Nephron (organoid): ENCODE measurements around the gene SLC9A3.

Source experiments
- H3K27ac Mint-ChIP-seq, 3 experiments: 2 replicates each; pipeline ENCODE4 v1.8.0; 2020; ENCODE audit warnings: mixed read lengths in 3 of 3, mild to moderate bottlenecking in 2 of 3, moderate library complexity in 1 of 3
- H3K27me3 Mint-ChIP-seq: 2 replicates; pipeline ENCODE4 v1.8.0; 2021; ENCODE audit warnings: low read depth, mild to moderate bottlenecking, moderate library complexity, mixed read lengths
- H3K36me3 Mint-ChIP-seq: 2 replicates; pipeline ENCODE4 v1.8.0; 2020; ENCODE audit warnings: low read depth, mixed read lengths
- H3K4me1 Mint-ChIP-seq: 2 replicates; pipeline ENCODE4 v1.8.0; 2020; ENCODE audit warnings: mixed read lengths
- H3K4me3 Mint-ChIP-seq, 3 experiments: 2 replicates each; pipeline ENCODE4 v1.8.0; 2020; ENCODE audit warnings: mild to moderate bottlenecking in 3 of 3, mixed read lengths in 3 of 3, moderate library complexity in 2 of 3
- H3K9me3 Mint-ChIP-seq: 2 replicates; pipeline ENCODE4 v1.8.0; 2020; ENCODE audit warnings: mixed read lengths
- TF ChIP-seq, protein P1 (sequence below), 3 experiments: fragments of 200-600 bp; sonication (generic); IDR thresholded peaks; one replicate each; pipeline ENCODE4 v1.5.0; 2021; ENCODE audit warnings: antibody characterized with exemption in 3 of 3; ENCODE audit not compliant: unreplicated experiment in 3 of 3

Gene SLC9A3

DNA sequence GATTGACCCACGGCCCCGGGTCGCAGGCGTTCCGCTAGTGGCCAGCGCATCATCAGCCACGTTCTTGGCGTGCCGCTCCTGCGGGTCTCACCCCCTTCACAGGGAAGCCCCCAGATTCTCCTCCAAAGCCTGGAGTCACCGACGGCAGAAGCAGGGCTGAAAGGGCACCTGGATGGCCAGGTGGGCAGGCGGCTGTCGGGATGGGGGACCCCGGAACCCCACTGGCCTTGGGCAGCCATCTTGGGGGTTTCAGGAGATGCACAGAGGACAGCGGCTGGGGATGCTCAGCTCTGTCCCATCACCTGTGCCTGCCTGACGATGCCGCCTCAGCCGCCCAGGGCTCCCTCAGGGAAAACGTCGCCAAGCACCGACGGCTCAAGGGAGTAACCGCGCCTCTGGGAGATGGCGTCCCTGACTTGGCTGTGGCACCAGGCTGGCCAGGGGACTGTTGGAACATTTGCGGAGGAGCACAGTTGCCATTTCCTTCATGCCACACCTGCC, 14.1 kb upstream of the SLC9A3 start:
- TF ChIP-seq, protein P1, sequence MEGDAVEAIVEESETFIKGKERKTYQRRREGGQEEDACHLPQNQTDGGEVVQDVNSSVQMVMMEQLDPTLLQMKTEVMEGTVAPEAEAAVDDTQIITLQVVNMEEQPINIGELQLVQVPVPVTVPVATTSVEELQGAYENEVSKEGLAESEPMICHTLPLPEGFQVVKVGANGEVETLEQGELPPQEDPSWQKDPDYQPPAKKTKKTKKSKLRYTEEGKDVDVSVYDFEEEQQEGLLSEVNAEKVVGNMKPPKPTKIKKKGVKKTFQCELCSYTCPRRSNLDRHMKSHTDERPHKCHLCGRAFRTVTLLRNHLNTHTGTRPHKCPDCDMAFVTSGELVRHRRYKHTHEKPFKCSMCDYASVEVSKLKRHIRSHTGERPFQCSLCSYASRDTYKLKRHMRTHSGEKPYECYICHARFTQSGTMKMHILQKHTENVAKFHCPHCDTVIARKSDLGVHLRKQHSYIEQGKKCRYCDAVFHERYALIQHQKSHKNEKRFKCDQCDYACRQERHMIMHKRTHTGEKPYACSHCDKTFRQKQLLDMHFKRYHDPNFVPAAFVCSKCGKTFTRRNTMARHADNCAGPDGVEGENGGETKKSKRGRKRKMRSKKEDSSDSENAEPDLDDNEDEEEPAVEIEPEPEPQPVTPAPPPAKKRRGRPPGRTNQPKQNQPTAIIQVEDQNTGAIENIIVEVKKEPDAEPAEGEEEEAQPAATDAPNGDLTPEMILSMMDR (IDR thresholded peaks at IDR 0.05; ENCODE audit: unreplicated experiment in 3 of 3) = no peak
- no peaks in the 10 kb centered on the region for H3K9me3 Mint-ChIP-seq
- H3K27me3 Mint-ChIP-seq = peaks cover 39% of the 10 kb centered on the region
- H3K36me3 Mint-ChIP-seq = no peaks in the 10 kb centered on the region
- H3K27ac Mint-ChIP-seq = no peak overlapping the region
- no peak overlapping the region for H3K4me3 Mint-ChIP-seq
- H3K4me1 Mint-ChIP-seq = peaks cover 12% of the 10 kb centered on the region

GRCh38 chr5:537621-538071, 13.4 kb upstream of the SLC9A3 start:
- H3K36me3 Mint-ChIP-seq = no peaks in the 10 kb centered on the region
- TF ChIP-seq, protein P1 (IDR thresholded peaks at IDR 0.05; ENCODE audit: unreplicated experiment in 3 of 3) = no peak
- no peak overlapping the region for H3K4me3 Mint-ChIP-seq
- peaks cover 38% of the 10 kb centered on the region for H3K27me3 Mint-ChIP-seq
- H3K9me3 Mint-ChIP-seq = no peaks in the 10 kb centered on the region
- no peak overlapping the region for H3K27ac Mint-ChIP-seq
- peaks cover 12% of the 10 kb centered on the region for H3K4me1 Mint-ChIP-seq

- H3K27me3 Mint-ChIP-seq = peaks cover 38% of the 10 kb centered on the region
- no peak overlapping the region for H3K27ac Mint-ChIP-seq
- H3K9me3 Mint-ChIP-seq = no peaks in the 10 kb centered on the region
- H3K36me3 Mint-ChIP-seq = no peaks in the 10 kb centered on the region
- H3K4me3 Mint-ChIP-seq = no peak overlapping the region
- TF ChIP-seq, protein P1 (IDR thresholded peaks at IDR 0.05; ENCODE audit: unreplicated experiment in 3 of 3) = no peak
- H3K4me1 Mint-ChIP-seq = peaks cover 12% of the 10 kb centered on the region
Observed at GRCh38 chr5:537098-537497, 12.8 kb upstream of the SLC9A3 start.

GRCh38 chr5:535846-536698, 11.8 kb upstream of the SLC9A3 start:
- H3K27ac Mint-ChIP-seq = no peak overlapping the region
- H3K4me1 Mint-ChIP-seq = peaks cover 12% of the 10 kb centered on the region
- no peak overlapping the region for H3K4me3 Mint-ChIP-seq
- no peaks in the 10 kb centered on the region for H3K36me3 Mint-ChIP-seq
- H3K27me3 Mint-ChIP-seq = peaks cover 47% of the 10 kb centered on the region
- TF ChIP-seq, protein P1 (IDR thresholded peaks at IDR 0.05; ENCODE audit: unreplicated experiment in 3 of 3) = no peak
- no peaks in the 10 kb centered on the region for H3K9me3 Mint-ChIP-seq

GRCh38 chr5:534743-535671, 10.8 kb upstream of the SLC9A3 start:
- Mint-ChIP-seq H3K9me3 (no peaks in the 10 kb centered on the region), H3K27me3 (peaks cover 48% of the 10 kb centered on the region), H3K36me3 (no peaks in the 10 kb centered on the region), H3K4me1 (peaks cover 13% of the 10 kb centered on the region), H3K4me3 (no peak overlapping the region), H3K27ac (no peak overlapping the region)
- TF ChIP-seq, protein P1 (IDR thresholded peaks at IDR 0.05; ENCODE audit: unreplicated experiment in 3 of 3) = no peak
